ENCODE data around the gene YKT6. TPM values are rescaled to one million over a fixed set of nuclear protein-coding genes. Genes with fewer than 3 reads are reported as not detected.

YKT6 gene
- total RNA-seq, 1 experiment from 2014 or later, result 111 TPM

DNA sequence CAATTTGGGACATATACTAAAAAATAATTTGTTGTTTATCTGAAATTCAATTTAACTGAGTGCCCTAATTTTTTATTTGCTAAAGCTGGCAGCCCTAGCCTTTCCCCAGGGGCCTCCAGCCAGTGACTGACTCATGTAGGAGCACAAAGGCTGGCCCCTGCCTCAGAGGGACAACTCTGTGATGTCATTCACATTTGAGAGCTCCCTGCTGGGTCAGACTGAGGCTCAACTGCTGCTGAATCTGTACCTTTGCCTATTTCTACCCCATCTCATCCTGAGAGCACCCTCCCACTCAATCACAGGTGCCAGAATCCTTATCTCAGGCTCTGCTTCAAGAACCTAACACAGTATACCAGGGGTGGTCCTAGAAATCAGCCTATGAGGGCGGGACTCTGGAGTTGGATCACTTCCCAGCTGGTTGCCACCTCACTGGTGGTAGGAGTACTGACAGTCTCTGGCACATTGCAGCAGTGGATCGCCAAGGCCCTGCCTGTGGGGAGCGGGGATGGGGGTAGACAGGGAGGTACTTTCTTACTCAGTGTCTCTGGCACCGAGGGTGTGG lies 23.1 kb upstream of the YKT6 start:
- DNase-seq (ENCODE audit: low read depth in 1 of 2, low spot score in 2 of 2), result peak; percentile 46 to 50
- Histone ChIP-seq H3K27me3 (replicated peaks) (no peaks in the 10 kb centered on the region; the same call in 1 of the 2 replicates), H3K36me3 (no peaks in the 10 kb centered on the region), H3K4me1 (replicated peaks) (peaks cover 12% of the 10 kb centered on the region), H3K9me3 (replicated peaks) (peaks cover 6% of the 10 kb centered on the region), H3K4me3 (no peak overlapping the region), H3K27ac (no peak overlapping the region)

DNA sequence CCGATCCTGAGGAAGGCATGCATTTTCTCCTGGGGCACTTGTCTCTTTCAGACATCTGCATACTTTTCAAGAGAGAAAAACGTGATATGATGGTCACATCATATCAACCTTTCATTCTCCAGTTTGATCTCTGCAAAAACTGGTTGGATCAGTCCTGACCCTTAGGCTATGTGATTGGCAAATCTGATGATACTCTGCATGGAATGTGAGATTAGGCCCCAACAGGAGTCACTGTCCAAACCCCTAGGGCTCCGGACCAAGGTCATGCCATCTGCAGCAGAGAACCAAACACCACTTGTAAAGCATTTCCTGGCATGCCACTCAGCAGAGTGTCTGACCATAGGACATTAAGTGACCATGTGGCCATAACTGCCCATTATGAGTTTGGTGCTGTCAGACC lies 20.1 kb upstream of the YKT6 start:
- peaks cover 13% of the 10 kb centered on the region for H3K9me3 ChIP-seq (replicated peaks)
- no peak overlapping the region for H3K27ac ChIP-seq
- peak in 1 of 2 experiments; percentile 23 for DNase-seq (ENCODE audit: low read depth in 1 of 2, low spot score in 2 of 2)
- H3K27me3 ChIP-seq (replicated peaks), result no peaks in the 10 kb centered on the region
- H3K4me3 ChIP-seq, result no peak overlapping the region
- no peaks in the 10 kb centered on the region for H3K36me3 ChIP-seq
- peaks cover 28% of the 10 kb centered on the region for H3K4me1 ChIP-seq (replicated peaks)

DNA sequence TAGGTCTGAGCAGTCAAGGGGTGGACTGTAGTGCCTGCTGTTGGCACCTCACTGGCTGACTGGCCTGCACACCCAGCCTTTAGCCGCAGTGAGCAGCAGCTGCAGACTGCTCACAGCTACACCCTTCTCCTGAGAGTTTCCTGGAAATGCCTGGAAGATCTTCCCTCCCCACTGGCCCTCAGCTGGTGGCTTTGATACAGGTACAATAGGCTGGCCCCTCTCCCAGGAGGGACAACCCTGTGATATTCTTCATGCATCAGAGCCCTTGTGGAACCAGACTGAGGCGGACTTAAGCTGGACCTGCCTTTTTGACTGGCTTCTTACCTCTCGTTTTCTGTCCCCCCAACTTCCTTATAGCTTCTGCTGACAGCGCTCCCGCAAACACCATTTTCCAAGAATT lies 18.0 kb upstream of the YKT6 start:
- Histone ChIP-seq H3K27me3 (replicated peaks) (no peaks in the 10 kb centered on the region), H3K4me1 (replicated peaks) (peaks cover 36% of the 10 kb centered on the region), H3K9me3 (replicated peaks) (peaks cover 13% of the 10 kb centered on the region), H3K4me3 (no peak overlapping the region), H3K36me3 (no peaks in the 10 kb centered on the region), H3K27ac (no peak overlapping the region)
- peak in 1 of 2 experiments; percentile 22 for DNase-seq (ENCODE audit: low read depth in 1 of 2, low spot score in 2 of 2)

DNA sequence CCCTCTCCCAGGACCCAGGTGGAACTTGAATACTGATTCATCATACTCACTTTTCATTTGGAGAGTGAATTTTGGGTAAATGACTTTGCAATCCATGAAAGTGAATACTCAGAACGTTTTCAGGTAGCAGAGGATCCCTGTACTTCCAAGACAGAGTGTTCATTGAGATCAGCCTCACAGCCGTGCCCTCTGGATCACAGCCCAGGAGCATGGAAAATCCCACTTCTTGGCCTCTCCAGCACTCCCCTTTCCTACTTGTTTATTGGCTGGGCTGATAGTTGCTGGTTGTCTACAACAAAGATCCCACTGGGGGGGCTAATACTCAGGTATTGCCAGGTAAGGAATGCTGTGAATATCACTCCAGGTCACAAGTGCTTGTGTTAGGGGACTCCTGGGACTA lies 17.4 kb upstream of the YKT6 start:
- H3K4me1 ChIP-seq (replicated peaks), result peaks cover 36% of the 10 kb centered on the region
- H3K27me3 ChIP-seq (replicated peaks), result no peaks in the 10 kb centered on the region
- H3K4me3 ChIP-seq, result no peak overlapping the region
- no peaks in the 10 kb centered on the region for H3K36me3 ChIP-seq
- peak in 1 of 2 experiments; percentile 5 for DNase-seq (ENCODE audit: low read depth in 1 of 2, low spot score in 2 of 2)
- peaks cover 13% of the 10 kb centered on the region for H3K9me3 ChIP-seq (replicated peaks)
- H3K27ac ChIP-seq, result no peak overlapping the region

DNA sequence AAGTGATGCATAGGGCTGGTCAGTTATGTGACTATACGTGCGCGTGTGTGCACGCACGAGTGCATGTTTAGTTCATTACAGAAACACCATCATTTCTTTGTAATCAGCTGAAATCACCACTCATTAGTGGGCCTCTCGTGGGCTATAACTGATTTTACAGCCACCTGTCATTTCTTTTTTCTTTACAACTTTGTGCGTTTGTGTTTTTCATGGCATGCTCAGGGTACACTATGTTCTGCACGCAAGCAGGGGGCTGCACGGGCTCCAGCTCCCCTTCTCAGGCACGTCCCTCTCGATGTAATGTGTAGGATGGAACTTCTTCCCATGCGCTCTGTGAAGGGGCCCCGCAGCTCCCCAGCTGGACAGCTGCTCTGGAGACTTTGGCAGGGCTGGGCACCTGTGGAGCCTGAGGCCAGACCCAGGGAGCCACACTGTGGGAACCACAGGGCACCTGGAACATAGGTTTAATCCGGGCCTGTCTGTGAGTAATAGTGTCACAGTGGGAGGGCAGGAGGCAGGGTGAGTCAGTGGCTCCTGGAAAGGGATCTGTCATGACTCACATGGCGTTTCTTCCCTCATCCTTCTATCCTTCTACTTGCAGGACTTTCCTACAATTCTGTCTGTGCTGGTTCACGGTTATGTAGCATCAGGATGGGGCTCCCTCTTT lies 16.4 kb upstream of the YKT6 start:
- Histone ChIP-seq H3K4me1 (replicated peaks) (peaks cover 36% of the 10 kb centered on the region), H3K36me3 (no peaks in the 10 kb centered on the region), H3K4me3 (no peak overlapping the region), H3K9me3 (replicated peaks) (peaks cover 13% of the 10 kb centered on the region), H3K27ac (peak overlapping the region; percentile 49), H3K27me3 (replicated peaks) (no peaks in the 10 kb centered on the region)
- peak; percentile 60 to 79 for DNase-seq (ENCODE audit: low read depth in 1 of 2, low spot score in 2 of 2)

DNA sequence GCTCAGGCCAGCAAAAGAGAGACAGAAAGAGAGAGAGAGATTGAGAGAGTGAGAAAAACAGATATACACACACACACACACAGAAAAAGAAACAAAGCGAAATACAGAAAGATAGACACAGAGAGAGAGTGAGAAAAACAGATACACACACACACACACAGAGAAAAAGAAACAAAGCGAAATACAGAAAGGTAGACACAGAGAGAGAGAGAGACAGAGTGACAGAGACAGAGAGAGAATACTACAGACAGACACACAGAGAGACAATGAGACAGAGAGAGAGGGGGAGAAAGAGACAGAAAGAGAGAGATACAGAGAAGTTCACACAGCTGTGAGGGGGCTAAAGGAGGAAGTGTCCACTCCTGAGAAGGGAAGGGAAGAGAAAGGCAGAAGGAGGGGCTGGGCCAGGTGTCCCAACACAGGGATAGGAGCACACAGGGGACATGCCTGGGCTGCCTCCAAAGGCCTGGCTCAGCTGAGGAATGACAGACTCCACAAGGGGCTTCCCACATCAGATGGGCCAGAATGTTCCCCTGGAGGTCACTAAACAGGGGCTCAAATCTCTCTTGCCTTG lies 15.8 kb upstream of the YKT6 start:
- Histone ChIP-seq H3K4me1 (replicated peaks) (peaks cover 36% of the 10 kb centered on the region), H3K27ac (peak overlapping the region; percentile 49), H3K36me3 (no peaks in the 10 kb centered on the region), H3K4me3 (no peak overlapping the region), H3K27me3 (replicated peaks) (no peaks in the 10 kb centered on the region), H3K9me3 (replicated peaks) (peaks cover 13% of the 10 kb centered on the region)
- DNase-seq (ENCODE audit: low read depth in 1 of 2, low spot score in 2 of 2), result peak in 1 of 2 experiments; percentile 30

DNA sequence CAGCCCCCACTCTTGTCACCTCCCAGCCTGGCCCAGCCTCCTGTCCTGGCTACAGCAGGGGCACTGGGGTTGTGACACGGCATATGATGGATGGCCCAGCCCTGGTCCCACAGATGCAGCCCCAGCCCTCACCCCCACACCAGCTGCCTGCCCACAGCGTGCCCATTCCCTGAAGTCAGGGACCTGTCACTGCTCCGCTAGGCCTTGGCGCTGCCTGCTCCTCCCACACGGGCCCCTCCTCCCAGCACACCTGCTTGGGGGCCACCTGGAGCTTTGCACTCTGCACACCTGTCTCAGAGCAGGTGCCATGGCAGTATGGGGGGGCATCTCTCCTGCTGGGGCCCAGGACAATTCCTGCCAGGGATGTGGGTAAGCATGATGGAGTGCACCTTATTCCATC lies 15.0 kb upstream of the YKT6 start:
- DNase-seq (ENCODE audit: low read depth in 1 of 2, low spot score in 2 of 2), result peak in 1 of 2 experiments; percentile 35

DNA sequence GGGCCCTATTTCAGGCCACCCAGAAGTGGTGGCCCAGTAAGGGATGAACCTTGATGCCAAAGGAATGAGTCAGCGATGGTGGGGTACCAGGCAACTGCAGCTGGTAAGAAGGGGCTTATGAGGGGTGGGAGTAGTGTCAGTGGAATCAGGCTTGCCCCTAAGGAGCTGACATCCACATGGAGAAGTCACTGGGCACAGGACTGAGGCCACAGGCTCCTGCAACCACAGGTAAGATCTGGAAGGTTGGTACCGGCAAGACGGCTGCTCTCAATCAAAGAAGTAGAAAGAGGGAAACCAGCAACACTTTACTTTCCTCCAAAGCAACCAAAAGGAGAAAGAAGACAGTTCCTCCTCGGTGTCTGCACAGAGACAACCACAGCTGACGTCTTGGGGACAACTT lies 14.0 kb upstream of the YKT6 start:
- peak in 1 of 2 experiments; percentile 37 for DNase-seq (ENCODE audit: low read depth in 1 of 2, low spot score in 2 of 2)
- Histone ChIP-seq H3K4me1 (replicated peaks) (peaks cover 36% of the 10 kb centered on the region), H3K4me3 (no peak overlapping the region), H3K27ac (no peak overlapping the region), H3K9me3 (replicated peaks) (peaks cover 9% of the 10 kb centered on the region), H3K27me3 (replicated peaks) (no peaks in the 10 kb centered on the region; the same call in 1 of the 2 replicates), H3K36me3 (no peaks in the 10 kb centered on the region)

More for the DNA sequence above, 15.0 kb upstream of the YKT6 start:
- H3K4me3 ChIP-seq, result no peak overlapping the region
- H3K4me1 ChIP-seq (replicated peaks), result peaks cover 36% of the 10 kb centered on the region
- H3K27ac ChIP-seq, result no peak overlapping the region
- peaks cover 13% of the 10 kb centered on the region for H3K9me3 ChIP-seq (replicated peaks)
- H3K36me3 ChIP-seq, result no peaks in the 10 kb centered on the region
- H3K27me3 ChIP-seq (replicated peaks), result no peaks in the 10 kb centered on the region

DNA sequence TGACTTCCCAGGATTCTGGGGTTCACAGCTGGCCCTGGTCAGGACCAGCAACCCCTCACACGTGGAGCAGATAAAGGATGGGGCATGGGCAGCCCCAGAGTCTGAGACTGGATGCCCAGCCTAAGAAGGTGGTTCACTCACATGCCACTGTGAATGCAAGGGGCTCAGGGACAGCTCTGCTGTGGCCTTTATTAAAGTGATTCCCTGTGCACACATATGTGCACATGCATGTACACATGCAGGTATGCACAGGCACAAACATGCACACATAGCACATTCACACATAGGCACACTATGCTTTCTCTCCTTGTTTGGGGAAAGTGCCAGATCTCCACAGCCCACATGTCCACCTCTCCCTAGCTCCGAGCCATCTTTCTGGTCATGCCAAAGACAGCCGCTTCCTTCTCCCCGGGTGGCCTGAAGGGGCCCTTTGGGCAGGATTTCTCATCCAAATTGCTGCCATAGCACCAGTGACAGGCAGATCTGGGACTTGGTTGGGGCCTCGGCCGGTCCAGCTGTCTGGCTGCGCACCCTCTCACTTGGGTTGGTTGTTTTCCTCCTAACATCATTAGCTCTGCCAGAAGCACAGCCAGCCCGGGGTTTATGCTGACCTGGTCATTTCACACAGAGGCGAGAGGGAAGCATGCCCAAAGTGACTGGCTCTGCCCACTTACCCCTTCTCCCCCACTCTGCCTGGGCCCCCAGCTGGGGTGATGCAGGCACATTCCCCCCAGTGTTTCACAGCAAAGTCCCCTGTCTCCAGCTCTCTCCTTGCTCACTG lies 13.0 kb upstream of the YKT6 start:
- Histone ChIP-seq H3K27ac (no peak overlapping the region), H3K4me1 (replicated peaks) (peaks cover 36% of the 10 kb centered on the region), H3K27me3 (replicated peaks) (no peaks in the 10 kb centered on the region; the same call in 1 of the 2 replicates), H3K9me3 (replicated peaks) (peaks cover 6% of the 10 kb centered on the region), H3K4me3 (no peak overlapping the region), H3K36me3 (no peaks in the 10 kb centered on the region)
- DNase-seq (ENCODE audit: low read depth in 1 of 2, low spot score in 2 of 2), result peak in 1 of 2 experiments; percentile 36

DNA sequence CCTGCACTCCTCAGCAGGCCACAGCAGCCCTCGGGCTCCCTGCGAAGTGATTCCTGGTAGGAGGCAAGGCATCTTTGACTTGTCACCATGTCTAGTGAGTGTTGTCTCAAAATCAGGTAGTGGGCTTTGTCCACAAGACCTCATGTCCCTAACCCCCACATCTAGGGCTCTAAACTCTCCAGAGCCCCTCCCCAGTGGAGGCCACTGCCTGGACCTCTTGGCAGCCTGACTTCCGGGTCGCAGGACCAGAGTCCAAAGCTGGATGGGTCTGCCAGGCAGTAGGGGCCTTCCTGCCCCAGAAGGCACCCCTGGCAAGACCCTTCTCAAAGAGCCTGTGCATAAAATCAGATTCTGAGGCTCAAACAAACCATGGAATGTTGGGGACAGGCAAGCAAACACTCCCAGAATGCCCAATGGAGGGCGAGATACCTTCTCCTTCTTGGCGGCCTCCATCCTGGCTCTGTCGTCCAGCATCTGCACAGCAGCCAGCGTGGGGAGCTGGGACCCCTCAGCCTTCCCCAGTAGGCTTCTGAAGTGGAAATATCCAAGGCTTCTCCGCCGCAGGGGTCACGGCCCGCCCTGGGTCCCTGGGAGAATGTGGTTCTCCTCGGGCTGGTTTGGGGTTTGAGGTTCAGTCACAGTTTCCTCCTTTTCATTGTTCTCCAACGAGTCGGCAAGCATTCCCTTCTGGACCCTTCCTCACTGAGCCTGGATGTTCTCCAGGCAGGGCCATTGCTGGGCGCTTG lies 12.1 kb upstream of the YKT6 start:
- peaks cover 36% of the 10 kb centered on the region for H3K4me1 ChIP-seq (replicated peaks)
- no peaks in the 10 kb centered on the region for H3K36me3 ChIP-seq
- no peak overlapping the region for H3K27ac ChIP-seq
- no peak overlapping the region for H3K4me3 ChIP-seq
- no peaks in the 10 kb centered on the region; the same call in 1 of the 2 replicates for H3K27me3 ChIP-seq (replicated peaks)
- H3K9me3 ChIP-seq (replicated peaks), result no peaks in the 10 kb centered on the region
- DNase-seq (ENCODE audit: low read depth in 1 of 2, low spot score in 2 of 2), result peak in 1 of 2 experiments; percentile 25

DNA sequence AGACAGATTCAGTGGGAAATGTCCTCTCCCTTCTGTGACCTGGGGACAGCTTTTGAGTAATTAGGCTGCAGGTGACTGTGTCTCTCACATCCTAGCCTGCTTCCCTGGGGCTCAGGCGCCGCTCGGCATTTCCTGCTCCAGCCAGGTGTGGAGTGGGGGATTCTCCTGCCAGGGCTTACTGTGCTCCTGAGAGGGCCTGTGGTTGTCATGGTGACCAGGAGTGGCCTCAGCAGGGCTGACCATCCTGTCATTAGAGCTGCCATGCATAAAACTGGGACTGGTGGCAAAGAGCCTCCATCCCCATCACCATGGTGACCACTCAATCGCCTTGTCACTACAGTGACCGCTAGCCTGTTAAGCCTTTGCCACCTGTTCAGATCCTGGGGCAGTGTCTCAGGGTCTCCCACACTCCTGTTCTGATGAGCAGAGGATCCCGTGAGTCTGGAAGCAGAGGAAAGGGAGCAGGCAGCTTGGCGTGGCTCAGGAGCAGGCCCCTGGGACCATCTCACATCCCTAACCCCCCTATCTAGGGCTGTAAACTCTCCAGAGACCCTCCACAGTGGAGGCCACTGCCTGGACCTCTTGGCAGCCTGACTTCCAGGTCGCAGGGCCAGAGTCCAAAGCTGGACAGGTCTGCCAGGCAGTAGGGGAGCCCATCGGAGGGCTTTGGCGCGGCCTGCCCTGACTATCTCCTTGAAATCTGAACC lies 11.3 kb upstream of the YKT6 start, which contains the start of gene GCK:
Gene GCK (minus strand): TSS at position 154 of the 707 bp plus-strand sequence. CDS start 486 bp downstream, outside the sequence.
- DNase-seq (ENCODE audit: low read depth in 1 of 2, low spot score in 2 of 2), result peak in 1 of 2 experiments; percentile 31
- no peaks in the 10 kb centered on the region for H3K36me3 ChIP-seq
- no peaks in the 10 kb centered on the region; the same call in 1 of the 2 replicates for H3K27me3 ChIP-seq (replicated peaks)
- H3K4me1 ChIP-seq (replicated peaks), result peaks cover 32% of the 10 kb centered on the region
- H3K27ac ChIP-seq, result no peak within 1 kb of the TSS
- H3K4me3 ChIP-seq, result no peak within 1 kb of the TSS
- no peaks in the 10 kb centered on the region for H3K9me3 ChIP-seq (replicated peaks)

DNA sequence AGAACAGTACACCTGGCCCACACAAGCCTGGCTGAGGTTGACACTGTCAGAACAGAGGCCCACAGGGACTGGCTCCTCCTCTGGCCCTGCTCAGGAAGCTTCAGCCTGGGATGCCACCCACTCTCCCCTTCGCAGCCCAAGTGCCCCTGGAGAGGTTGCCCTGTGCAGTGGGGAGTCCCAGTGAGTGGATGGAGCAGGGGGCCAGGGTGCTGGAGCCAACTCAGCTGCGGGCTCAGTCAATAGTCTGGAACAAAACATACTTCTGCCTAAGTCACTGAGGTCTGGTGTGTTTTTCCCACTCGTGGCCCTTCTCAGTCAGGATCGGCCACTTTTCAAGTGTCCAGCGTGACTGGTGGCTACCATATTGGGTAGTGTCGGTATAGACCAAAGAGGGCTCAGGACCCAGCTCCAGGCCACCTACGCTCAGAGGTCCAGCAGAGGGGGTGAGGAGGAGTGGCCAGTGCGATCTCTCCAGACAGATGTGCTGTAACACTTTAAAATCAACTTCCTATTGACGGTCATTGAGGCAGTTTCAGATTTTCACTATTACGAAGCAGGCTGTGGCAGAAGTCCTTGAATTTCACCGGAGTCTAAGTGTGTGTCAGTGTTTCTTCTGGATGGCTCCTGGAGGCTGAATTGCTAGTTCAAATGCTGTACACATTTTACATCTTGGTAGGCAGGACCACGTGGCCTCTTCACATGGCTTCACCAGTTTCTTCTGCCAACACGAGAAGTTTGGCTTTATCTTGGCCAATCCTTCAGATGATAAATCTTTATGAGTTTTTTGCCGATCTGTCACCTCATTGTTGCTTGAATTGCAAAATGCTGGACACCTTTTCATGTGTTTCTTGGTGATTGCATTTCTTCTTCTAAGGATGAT lies 10.5 kb upstream of the YKT6 start:
- peak in 1 of 2 experiments; percentile 30 for DNase-seq (ENCODE audit: low read depth in 1 of 2, low spot score in 2 of 2)
- Histone ChIP-seq H3K9me3 (replicated peaks) (no peaks in the 10 kb centered on the region), H3K36me3 (no peaks in the 10 kb centered on the region), H3K27ac (no peak overlapping the region), H3K4me1 (replicated peaks) (peaks cover 25% of the 10 kb centered on the region), H3K27me3 (replicated peaks) (no peaks in the 10 kb centered on the region; the same call in 1 of the 2 replicates), H3K4me3 (no peak overlapping the region)

Measured in SJSA1 (cell line).